Esophagus squamous epithelium (tissue), 5 donors: ENCODE results near the gene KRT4. TPM values are rescaled to one million over a fixed set of nuclear protein-coding genes. Genes with fewer than 3 reads are reported as not detected.

Experiments
- DNase-seq: peaks from one replicate; lab custom pipeline; 2025; lab: John Stamatoyannopoulos, UW
- H3K27ac ChIP-seq, 4 donors: fragments of 200-600 bp; sonication (generic); one replicate each; pipeline ENCODE4 v1.5.1; 2016 to 2019; ENCODE audit warnings: mild to moderate bottlenecking in 1 of 4
- H3K27me3 ChIP-seq, 4 donors: fragments of 200-600 bp; sonication (generic); 1 replicate in 3 of 4; 2 replicates in 1 of 4; pipeline versions ENCODE4 v1.5.1 to v1.6.0; 2017 to 2021; ENCODE audit warnings: antibody characterized with exemption in 1 of 4
- H3K36me3 ChIP-seq, 3 donors: fragments of 200-600 bp; sonication (generic); one replicate each; pipeline ENCODE4 v1.5.1; 2016 to 2019
- H3K4me1 ChIP-seq, 3 donors: fragments of 200-600 bp; sonication (generic); one replicate each; pipeline ENCODE4 v1.5.1; 2017 to 2019
- H3K4me3 ChIP-seq, 4 donors: fragments of 200-600 bp; sonication (generic); 1 replicate in 3 of 4; 2 replicates in 1 of 4; pipeline ENCODE4 v1.5.1; 2016 to 2019; ENCODE audit warnings: mild to moderate bottlenecking in 2 of 4, moderate library complexity in 1 of 4
- H3K9me3 ChIP-seq, 3 donors: fragments of 200-600 bp; sonication (generic); one replicate each; pipeline ENCODE4 v1.5.1; 2016 to 2019
- CTCF ChIP-seq, 6 experiments: fragments of 450-650 bp in 4 of 6; fragments of 200-600 bp in 2 of 6; sonication (generic) in 2 of 6; IDR thresholded peaks; one replicate each; pipeline ENCODE4 v1.5.1; 2016 to 2019; ENCODE audit warnings: antibody characterized with exemption in 6 of 6, mild to moderate bottlenecking in 4 of 6, moderate library complexity in 4 of 6
- POLR2A ChIP-seq, 4 donors: fragments of 450-650 bp; IDR thresholded peaks; one replicate each; pipeline ENCODE4 v1.6.1; 2017; ENCODE audit warnings: antibody characterized with exemption in 4 of 4, mild to moderate bottlenecking in 4 of 4, moderate library complexity in 3 of 4
- WGBS, 2 donors: methylation state at CpG; one replicate each; pipeline ENCODE4 v1.1.5; 2018; 5-methylcytosine and 5-hydroxymethylcytosine counted together
- intact Hi-C: fragments of 100-400 bp; cut with DNase I; formaldehyde crosslinking; loops from one replicate; pipeline ENCODE4 v1.15.0; 2022
- small RNA-seq, 4 donors: library from RNA; depleted of rRNA; stranded (forward); fragments of <200 nt; gene quantifications; one replicate each; pipeline ENCODE3, GENCODE V24; 2016
- total RNA-seq, 4 donors: library from RNA; depleted of rRNA; stranded (reverse); fragments of >200 nt; gene quantifications; one replicate each; pipeline ENCODE4 v1.1.0, GENCODE V29; 2016
- donor health status: DM: yes; HTN: yes; CAD: no.

Gene KRT4
- total RNA-seq, 4 donors from 2014 or later: 3,147 to 27,876 (median 8,563) TPM

GRCh38 chr12:52760623-52761022 lies 53.3 kb downstream of the KRT4 start:
- H3K4me1 ChIP-seq: no peaks in the 10 kb centered on the region
- H3K36me3 ChIP-seq: no peaks in the 10 kb centered on the region
- H3K27ac ChIP-seq: no peak overlapping the region
- DNase-seq: no peak
- TF ChIP-seq POLR2A (IDR thresholded peaks at IDR 0.05) (no peak), CTCF (IDR thresholded peaks at IDR 0.05) (no peak)
- intact Hi-C loops: no loop called here
- no peak overlapping the region for H3K4me3 ChIP-seq
- H3K27me3 ChIP-seq: peaks cover 0 to 36% (median 0%) of the 10 kb centered on the region in 4 donors
- H3K9me3 ChIP-seq: peaks cover 0 to 27% (median 8%) of the 10 kb centered on the region in 3 donors

- no peak for TF ChIP-seq POLR2A (IDR thresholded peaks at IDR 0.05)
- no peak for TF ChIP-seq CTCF (IDR thresholded peaks at IDR 0.05)
- Histone ChIP-seq H3K9me3 (peaks cover 0 to 27% (median 8%) of the 10 kb centered on the region in 3 donors), H3K4me1 (no peaks in the 10 kb centered on the region), H3K36me3 (no peaks in the 10 kb centered on the region), H3K27ac (no peak overlapping the region), H3K4me3 (no peak overlapping the region), H3K27me3 (peaks cover 0 to 43% (median 0%) of the 10 kb centered on the region in 4 donors)
- WGBS, 2 donors: 44 to 61% methylated on average over 2 of the region's 2 CpGs
- intact Hi-C loops: no loop called here
- no peak for DNase-seq
These were observed 54.2 kb downstream of the KRT4 start for GRCh38 chr12:52759695-52760094.

GRCh38 chr12:52759218-52759617 lies 54.7 kb downstream of the KRT4 start:
- WGBS, 2 donors: 27 to 42% methylated on average over 2 of the region's 2 CpGs
- Histone ChIP-seq H3K4me3 (no peak overlapping the region), H3K27ac (no peak overlapping the region), H3K9me3 (peaks cover 0 to 27% (median 8%) of the 10 kb centered on the region in 3 donors), H3K27me3 (peaks cover 0 to 46% (median 0%) of the 10 kb centered on the region in 4 donors), H3K4me1 (no peaks in the 10 kb centered on the region), H3K36me3 (no peaks in the 10 kb centered on the region)
- no peak for DNase-seq
- TF ChIP-seq POLR2A (IDR thresholded peaks at IDR 0.05) (no peak), CTCF (IDR thresholded peaks at IDR 0.05) (no peak)
- intact Hi-C loops: no loop called here

- Histone ChIP-seq H3K36me3 (no peaks in the 10 kb centered on the region), H3K4me1 (no peaks in the 10 kb centered on the region), H3K27ac (no peak overlapping the region), H3K27me3 (peaks cover 0 to 58% (median 0%) of the 10 kb centered on the region in 4 donors), H3K9me3 (peaks cover 0 to 27% (median 8%) of the 10 kb centered on the region in 3 donors), H3K4me3 (no peak overlapping the region)
- TF ChIP-seq CTCF (IDR thresholded peaks at IDR 0.05) (no peak), POLR2A (IDR thresholded peaks at IDR 0.05) (no peak)
- DNase-seq: no peak
- intact Hi-C loops: no loop called here
- WGBS, 2 donors: 20 to 61% methylated on average over 1 of the region's 1 CpG
These were observed 56.3 kb downstream of the KRT4 start for GRCh38 chr12:52757449-52758176.

Small RNA genes within 50 kb of the gene (small RNA-seq; reads per million reads assigned to genes)
- gene AC107016.2: 0 reads per million in 4 donors

Other genes with a start within 250 kb of the KRT4 start
- 1 to 10 TPM in 1 of 4 donors, under 1 TPM in 1, not detected in 2; 0.19 to 6.7 TPM for gene KRT74, start 240.3 kb downstream of the KRT4 start, total RNA-seq
- not detected for gene KRT72, start 212.7 kb downstream of the KRT4 start, total RNA-seq
- gene KRT73, start 195.6 kb downstream of the KRT4 start, total RNA-seq: under 1 TPM in 1 of 4 donors, not detected in 3; 0.15 TPM
- under 1 TPM in 2 of 4 donors, not detected in 2; 0.95 to 0.99 TPM for gene KRT2, start 161.9 kb downstream of the KRT4 start, total RNA-seq
- 10 to 100 TPM in 1 of 4 donors, 1 to 10 TPM in 2, under 1 TPM in 1; 0.19 to 43.7 (median 2.4) TPM for gene KRT1, start 133.7 kb downstream of the KRT4 start, total RNA-seq
- gene KRT77, start 110.6 kb downstream of the KRT4 start, total RNA-seq: not detected
- gene KRT76, start 36.8 kb downstream of the KRT4 start, total RNA-seq: not detected
- gene KRT3, start 18.0 kb downstream of the KRT4 start, total RNA-seq: 1 to 10 TPM in 2 of 4 donors, under 1 TPM in 2; 0.57 to 1.6 (median 0.86) TPM
- 1 to 10 TPM in 1 of 4 donors, not detected in 3; 1.8 TPM for gene KRT79, start 20.2 kb upstream of the KRT4 start, total RNA-seq
- 100 to 1,000 TPM; 194 to 481 (median 307) TPM for gene KRT78, start 34.9 kb upstream of the KRT4 start, total RNA-seq
- 10 to 100 TPM; 27.2 to 50.2 (median 38.2) TPM for gene KRT8, start 91.0 kb upstream of the KRT4 start, total RNA-seq
- gene KRT18, start 135.0 kb upstream of the KRT4 start, total RNA-seq: 100 to 1,000 TPM; 141 to 169 (median 153) TPM
- 100 to 1,000 TPM; 225 to 571 (median 372) TPM for gene EIF4B, start 192.3 kb upstream of the KRT4 start, total RNA-seq
- gene TNS2, start 235.9 kb upstream of the KRT4 start, total RNA-seq: 10 to 100 TPM; 10.8 to 82.0 (median 20.8) TPM